Measurements from ENCODE around the gene SLC9A5.

Gene SLC9A5

GRCh38 chr16:67241008-67241900, 7.5 kb upstream of the SLC9A5 start:
- no peak for DNase-seq

- DNase-seq, result no peak
Observed at GRCh38 chr16:67242138-67242730, 6.5 kb upstream of the SLC9A5 start.

- DNase-seq, result no peak
Observed at GRCh38 chr16:67243481-67243880, 5.3 kb upstream of the SLC9A5 start.

- peak; percentile 86 for DNase-seq
Observed at GRCh38 chr16:67244387-67245185, 4.2 kb upstream of the SLC9A5 start.

GRCh38 chr16:67245186-67245585, 3.6 kb upstream of the SLC9A5 start:
- no peak for DNase-seq

GRCh38 chr16:67245674-67246080, 3.1 kb upstream of the SLC9A5 start:
- no peak for DNase-seq

GRCh38 chr16:67246081-67246755, 2.6 kb upstream of the SLC9A5 start:
- peak; percentile 46 for DNase-seq

GRCh38 chr16:67246756-67247191, 2.0 kb upstream of the SLC9A5 start:
- DNase-seq, result peak; percentile 56

- DNase-seq, result peak; percentile 96
Observed at GRCh38 chr16:67247192-67248072, 1.3 kb upstream of the SLC9A5 start, which contains the start of gene FHOD1. TSS of gene FHOD1 (minus strand) at chr16:67247481. CDS start at chr16:67247410, 71 bp downstream.

- DNase-seq, result no peak
Observed at GRCh38 chr16:67248073-67248400, 742 bp upstream of the SLC9A5 start.

GRCh38 chr16:67249178-67250044, 632 bp downstream of the SLC9A5 start:
- DNase-seq, result no peak

GRCh38 chr16:67250045-67250327, 1.2 kb downstream of the SLC9A5 start:
- DNase-seq, result no peak

GRCh38 chr16:67252609-67253497, 4.1 kb downstream of the SLC9A5 start:
- no peak for DNase-seq

GRCh38 chr16:67254801-67255552, 6.2 kb downstream of the SLC9A5 start:
- DNase-seq, result no peak

GRCh38 chr16:67255553-67256221, 6.9 kb downstream of the SLC9A5 start:
- no peak for DNase-seq

- DNase-seq, result no peak
Observed at GRCh38 chr16:67256701-67257230, 8.0 kb downstream of the SLC9A5 start.

- no peak for DNase-seq
Observed at GRCh38 chr16:67257486-67258160, 8.8 kb downstream of the SLC9A5 start.
